HuH-7.5 (cell line): ENCODE data around the gene PHACTR2.
"Not testable (repeated sequence)": the region's sequence is repeated elsewhere in the genome, so short reads cannot be mapped to it uniquely, and the experiment has no call there.

Experiments
- DNase-seq: peaks from one replicate; pipeline ENCODE4 v3.0.0; 2011; ENCODE audit warnings: low spot score

PHACTR2 gene

GRCh38 chr6:143698759-143699429 lies 21.1 kb downstream of the PHACTR2 start:
- no peak for DNase-seq

DNA sequence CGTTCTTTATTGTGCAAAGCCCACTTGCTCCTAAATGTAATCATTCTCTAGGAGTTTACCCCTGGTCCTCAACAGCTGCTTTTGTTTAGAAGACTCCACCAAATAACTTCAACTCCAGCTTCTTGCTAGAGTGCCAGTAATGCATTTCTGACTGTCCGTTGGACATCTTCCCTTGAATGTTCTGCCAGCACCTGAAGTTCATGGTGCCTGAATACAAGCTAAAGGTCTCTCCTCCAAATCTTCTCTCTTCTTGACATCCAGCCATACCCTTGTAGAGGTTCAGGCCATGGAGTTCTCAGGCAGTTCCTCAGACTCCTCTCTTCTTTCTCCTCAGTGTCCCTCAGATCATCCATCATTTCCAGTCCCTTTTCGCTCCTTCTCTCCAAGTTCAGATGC lies 21.7 kb downstream of the PHACTR2 start:
- DNase-seq, result no peak

DNA sequence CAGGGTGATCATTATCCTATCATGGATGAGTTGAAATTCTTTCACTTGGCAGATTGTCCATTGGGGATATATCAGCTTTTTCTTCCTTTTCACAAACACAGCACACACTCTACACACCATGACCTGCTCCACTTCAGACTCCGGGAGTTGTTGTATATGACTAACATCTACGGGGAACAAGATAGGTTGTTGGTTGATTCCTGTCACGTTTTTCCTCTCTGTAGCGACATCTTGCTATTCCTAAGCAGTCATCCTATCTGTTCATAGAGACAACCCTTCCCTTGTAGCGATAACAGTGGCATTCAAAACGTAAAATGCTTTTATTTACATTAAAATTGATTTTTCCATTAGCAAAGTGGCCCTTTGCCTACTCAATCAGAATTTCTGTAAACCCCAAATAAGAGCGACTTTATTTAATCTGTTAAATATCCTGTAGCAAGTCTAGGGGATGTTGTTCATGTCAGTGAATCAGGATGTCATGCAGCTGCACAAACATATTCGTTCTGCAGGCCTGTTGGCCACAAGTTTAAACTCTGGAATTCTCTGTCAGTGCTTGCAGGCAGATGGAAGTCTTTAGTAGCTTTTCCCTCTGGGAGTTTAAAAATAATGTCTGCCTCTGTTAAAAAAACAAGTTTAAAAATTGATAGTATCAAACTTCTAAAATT lies 23.1 kb downstream of the PHACTR2 start:
- DNase-seq, result no peak

DNA sequence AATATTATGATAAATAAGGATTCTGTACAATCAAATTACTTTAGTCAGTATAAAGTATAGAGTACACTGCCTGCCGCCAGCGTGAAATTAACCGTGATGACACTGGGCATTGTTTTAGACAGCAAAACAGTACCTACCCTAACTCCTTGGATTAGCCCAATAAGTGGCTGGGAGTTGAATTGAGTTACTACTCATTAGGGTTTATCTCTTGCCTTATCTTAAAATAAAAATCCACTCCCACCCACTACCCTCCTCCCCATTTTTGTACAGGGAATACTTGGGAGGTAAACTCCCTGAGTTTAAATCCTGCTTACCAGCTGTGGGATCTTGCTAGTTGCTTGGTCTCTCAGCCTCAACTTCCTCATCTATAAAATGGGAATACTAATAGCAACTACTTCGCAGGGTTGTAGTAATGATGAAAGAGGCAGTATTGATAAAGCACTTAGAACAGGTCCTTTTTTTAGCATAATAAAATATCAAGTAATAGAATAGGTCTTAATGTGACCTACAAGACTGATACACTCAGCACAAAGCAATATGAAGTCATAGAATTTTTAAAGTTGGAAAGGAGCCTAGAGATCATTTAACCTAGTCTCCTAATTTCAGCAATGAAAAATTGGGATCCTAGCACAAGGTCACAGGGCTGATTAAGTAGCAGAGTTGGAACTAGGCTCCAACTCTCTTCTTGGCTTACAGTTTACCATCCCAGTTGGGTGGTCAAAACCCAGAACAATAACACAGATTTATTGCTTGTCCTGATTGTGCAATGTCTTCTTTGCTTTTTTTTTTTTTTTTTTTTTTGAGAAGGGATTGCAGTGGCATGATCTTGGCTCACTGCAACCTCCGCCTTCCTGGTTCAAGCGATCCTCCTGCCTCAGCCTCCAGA lies 23.8 kb downstream of the PHACTR2 start:
- no peak for DNase-seq

DNA sequence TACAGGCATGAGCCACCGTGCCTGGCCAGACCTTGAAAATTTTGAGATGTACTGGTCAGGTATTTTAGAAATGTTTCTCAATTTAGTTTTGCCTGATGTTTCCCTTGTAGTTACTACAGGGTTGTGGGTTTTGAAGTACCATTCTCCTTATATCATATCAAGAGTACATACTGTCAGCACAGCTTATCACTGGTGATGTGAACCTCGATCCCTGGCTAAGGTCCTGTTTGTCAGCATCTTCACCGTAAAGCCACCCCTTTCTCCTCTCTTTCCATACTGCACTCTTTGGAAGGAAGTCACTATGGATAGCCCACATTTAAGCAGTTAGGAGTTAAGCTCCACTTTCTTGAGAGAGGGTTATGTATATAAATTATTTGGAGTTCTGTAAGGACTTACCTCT lies 27.8 kb downstream of the PHACTR2 start:
- DNase-seq, result no peak

DNA sequence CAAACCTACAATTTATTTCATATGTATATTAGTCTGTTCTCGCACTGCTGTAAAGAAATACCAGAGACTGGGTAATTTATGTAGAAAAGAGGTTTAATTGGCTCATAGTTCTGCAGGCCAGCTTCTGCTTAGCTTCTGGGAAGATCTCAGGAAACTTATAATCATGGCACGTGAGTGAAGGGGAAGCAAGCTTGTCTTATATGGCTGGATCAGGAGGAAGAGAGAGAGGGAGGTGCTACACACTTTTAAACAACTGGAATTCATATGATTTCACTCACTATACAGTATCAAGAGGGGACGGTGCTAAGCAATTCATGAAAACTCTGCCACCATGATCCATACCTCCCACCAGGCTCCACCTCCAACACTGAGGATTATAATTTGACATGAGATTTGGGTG lies 29.9 kb downstream of the PHACTR2 start:
- DNase-seq, result no peak

DNA sequence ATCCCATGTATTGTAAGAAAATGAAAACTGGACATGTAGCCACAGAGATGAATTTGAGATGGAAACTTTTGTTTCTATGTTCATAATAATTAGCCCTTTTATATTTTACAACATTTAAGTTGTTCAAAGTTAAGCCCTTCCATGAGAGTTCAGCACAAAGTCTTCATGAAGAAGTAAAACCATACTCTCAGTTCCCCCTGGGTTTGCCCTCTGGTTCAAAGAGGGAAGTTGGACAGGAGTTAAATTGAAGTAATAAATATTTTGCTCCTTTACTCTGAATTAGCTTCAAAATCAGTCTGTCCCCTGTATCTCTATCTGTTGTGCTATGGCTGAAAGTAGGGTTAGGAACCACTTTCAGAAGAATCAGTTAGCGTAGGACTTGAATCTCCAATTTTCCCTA lies 31.1 kb downstream of the PHACTR2 start:
- no peak for DNase-seq

GRCh38 chr6:143711714-143712113 lies 33.9 kb downstream of the PHACTR2 start:
- no peak for DNase-seq

GRCh38 chr6:143718472-143718871 lies 40.7 kb downstream of the PHACTR2 start:
- no peak for DNase-seq

GRCh38 chr6:143721642-143722041 lies 43.9 kb downstream of the PHACTR2 start:
- DNase-seq, result no peak

DNA sequence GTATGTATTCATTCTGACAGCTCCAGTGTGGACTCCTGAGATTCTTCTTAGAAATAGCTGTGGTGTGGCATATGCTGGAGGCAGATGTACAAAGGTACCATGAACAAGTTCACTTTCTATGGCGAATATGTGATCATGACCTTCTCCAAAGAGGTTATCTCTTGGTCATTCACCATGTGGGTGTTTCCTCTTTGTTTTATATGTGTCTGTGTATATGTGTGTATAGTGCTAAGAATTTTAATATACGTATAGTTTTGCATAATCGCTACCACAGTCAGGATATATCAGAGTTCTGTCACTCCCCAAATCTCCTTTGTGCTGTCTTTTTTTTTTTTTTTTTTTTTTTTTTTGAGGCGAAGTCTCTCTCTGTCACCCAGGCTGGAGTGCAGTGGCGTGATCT lies 47.1 kb downstream of the PHACTR2 start:
- DNase-seq, result no peak

DNA sequence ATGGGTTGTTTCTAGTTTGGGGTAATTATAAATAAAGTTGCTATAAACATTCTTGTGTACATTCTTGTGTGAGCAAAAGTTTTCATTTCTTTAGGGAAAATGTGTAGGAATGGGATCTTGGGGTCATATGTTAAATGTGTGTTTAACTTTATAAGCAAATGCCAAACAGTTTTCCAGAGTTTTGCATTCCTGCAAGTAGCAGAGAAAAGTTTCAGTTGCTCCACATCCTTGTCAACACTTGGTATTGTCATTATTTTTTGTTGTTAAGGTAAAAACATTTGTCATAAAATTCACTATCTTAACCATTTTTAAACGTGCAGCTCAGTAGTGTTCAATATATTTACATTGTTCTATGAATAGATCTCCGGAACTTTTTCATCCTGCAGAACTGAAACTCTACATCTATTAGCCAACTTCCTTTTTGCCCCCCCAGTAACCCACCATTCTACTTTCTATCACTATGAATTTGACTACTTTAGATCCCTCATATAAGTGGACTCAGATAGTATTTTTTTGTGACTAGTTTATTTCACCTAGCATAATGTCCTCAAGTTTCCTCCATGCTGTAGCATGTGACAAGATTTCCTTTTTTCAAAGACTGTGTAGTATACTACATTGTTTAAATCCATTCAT lies 48.4 kb downstream of the PHACTR2 start:
- DNase-seq, result no peak

GRCh38 chr6:143727035-143727434 lies 49.3 kb downstream of the PHACTR2 start:
- no peak for DNase-seq

DNA sequence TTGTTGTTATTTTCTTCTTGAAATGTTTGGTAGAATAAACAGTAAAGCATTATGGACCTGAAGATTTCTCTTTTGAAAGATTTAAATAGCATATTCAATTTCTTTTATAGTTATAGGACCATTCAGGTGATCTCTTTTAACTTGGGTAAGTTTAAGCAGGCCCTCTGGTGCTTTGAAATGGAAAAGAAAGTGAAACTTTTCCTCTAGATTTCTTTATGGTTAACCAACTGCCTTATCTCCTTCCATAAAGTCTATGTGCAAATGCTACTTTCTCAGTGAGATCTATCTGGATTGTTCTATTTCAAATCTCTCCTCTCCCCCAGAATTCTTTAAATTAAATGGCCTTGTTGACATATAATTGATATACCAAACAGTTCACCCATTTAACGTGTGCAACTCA lies 54.0 kb downstream of the PHACTR2 start:
- DNase-seq, result no peak

DNA sequence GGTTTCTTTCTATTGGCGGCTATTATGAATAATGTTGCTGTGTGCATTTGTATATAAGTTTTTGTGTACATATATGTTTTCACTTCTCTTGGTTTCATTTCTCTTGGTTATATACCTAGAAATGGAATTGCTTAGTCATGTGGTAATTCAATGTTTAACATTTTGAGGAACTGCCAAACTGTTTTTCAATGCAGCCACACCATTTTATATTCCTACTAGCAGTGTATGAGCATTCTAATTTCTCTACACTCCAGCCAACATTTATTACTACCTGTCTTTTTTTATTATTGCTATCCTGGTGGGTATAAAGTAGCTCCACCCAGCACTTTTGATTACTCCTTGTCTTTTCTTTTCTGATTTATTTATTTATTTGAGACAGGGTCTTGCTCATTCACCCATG lies 54.8 kb downstream of the PHACTR2 start:
- no peak for DNase-seq

DNA sequence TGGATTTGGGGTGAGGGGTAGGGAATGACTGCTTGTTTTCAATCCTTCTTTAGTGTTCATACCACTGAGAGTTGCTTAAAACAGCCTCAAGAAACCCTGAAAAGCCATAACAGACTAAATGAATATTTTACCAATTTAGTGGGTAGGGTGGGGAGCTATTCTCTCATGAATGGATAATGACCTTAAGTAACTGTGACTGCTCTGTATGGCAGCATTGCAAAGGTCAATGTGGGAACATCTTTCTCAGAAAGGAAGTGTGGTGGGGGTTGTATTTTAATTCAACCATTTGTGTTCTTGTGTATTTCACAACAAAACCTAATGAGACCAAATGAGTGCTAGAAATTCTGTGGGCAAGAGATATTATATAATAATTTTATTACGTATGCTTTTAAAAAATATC lies 55.7 kb downstream of the PHACTR2 start:
- no peak for DNase-seq

GRCh38 chr6:143734641-143735063 lies 56.9 kb downstream of the PHACTR2 start:
- no peak for DNase-seq

- not testable (repeated sequence) for DNase-seq
Measured at GRCh38 chr6:143738072-143738690, 60.4 kb downstream of the PHACTR2 start.

DNA sequence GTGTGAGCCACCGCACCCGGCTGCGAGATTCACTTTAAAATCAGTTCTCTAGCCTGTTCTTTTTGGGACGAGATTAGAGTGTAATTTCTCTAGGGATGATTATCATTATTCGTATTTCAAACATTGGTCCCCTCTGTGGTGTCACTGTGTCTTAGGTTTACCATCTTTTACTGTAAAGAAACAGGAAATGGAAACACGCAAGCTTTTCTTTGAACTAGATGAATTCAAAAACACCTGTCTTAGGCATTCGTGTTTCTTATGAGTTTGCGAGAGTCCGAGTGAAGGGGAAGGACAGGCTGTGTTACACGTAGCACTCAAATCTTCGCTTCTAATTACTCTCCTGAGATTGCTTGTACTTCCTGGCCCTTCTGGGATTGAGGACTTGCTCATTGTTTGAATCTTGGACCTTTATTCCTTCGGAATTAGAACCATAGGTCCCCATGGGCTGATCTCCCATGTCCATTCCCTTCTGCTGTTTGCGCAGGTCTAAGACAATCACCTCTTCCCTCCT lies 61.6 kb downstream of the PHACTR2 start:
- no peak for DNase-seq

DNA sequence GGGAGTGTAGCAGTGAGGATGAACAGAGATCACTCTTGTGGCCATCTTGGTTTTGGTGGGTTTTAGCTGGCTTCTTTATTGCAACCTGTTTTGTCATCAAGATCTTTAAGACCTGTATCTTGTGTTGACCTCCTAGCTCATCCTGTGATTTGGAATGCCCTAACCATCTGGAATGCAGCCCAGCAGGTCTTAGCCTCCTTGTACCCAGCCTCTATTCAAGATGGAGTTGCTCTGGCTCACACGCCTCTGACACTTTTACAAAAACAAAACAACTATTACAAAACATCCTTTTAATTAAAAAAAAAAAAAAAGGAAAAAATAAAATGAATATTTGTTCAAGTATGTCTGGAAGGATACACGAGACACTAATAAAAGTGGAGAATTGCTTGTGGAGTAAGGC lies 62.4 kb downstream of the PHACTR2 start:
- DNase-seq, result no peak

DNA sequence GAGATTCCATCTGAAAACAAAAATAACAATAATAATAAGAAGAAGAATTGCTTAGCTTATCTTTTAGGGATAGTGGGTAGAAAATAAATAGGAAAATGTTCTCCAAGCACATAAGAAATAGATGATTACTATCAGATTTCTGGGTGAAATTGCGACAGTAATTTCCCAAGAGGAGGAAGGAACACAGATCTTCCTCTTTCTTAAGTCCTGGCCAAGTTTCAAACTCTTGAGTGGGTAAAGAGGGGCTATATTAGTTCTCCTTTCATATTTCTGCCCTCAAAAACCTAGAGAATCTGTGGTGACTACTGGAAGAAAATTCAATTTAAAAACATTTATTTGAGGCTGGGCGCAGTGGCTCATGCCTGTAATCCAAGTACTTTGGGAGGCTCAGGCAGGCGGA lies 63.7 kb downstream of the PHACTR2 start:
- DNase-seq, result no peak
